GM18519 (cell line): ENCODE measurements around the gene ID3.

Experiments
- ATAC-seq: cut with Tn5 transposase; IDR thresholded peaks from one replicate; pipeline ENCODE4 v1.9.1; 2021; ENCODE audit warnings: mild to moderate bottlenecking, moderate library complexity; ENCODE audit not compliant: unreplicated experiment, low FRiP score

ID3 gene

GRCh38 chr1:23559136-23559984 is at the start of gene ID3:
TSS of gene ID3 (minus strand) at chr1:23559501. CDS start at chr1:23559426, 75 bp downstream.
- peak; percentile 47 for ATAC-seq

- no peak for ATAC-seq
Measured at GRCh38 chr1:23607944-23608343, 48.6 kb upstream of the ID3 start.

GRCh38 chr1:23601968-23602876 is 42.9 kb upstream of the ID3 start:
- no peak for ATAC-seq

- ATAC-seq: no peak
Measured at GRCh38 chr1:23601135-23601967, 42.0 kb upstream of the ID3 start.

- no peak for ATAC-seq
Measured at GRCh38 chr1:23600283-23600682, 41.0 kb upstream of the ID3 start.

- no peak for ATAC-seq
Measured at GRCh38 chr1:23599125-23599524, 39.8 kb upstream of the ID3 start.

GRCh38 chr1:23598424-23598823 is 39.1 kb upstream of the ID3 start:
- ATAC-seq: no peak

- no peak for ATAC-seq
Measured at GRCh38 chr1:23597635-23598388, 38.5 kb upstream of the ID3 start.

- no peak for ATAC-seq
Measured at GRCh38 chr1:23596382-23597358, 37.4 kb upstream of the ID3 start.

- ATAC-seq: no peak
Measured at GRCh38 chr1:23594927-23595353, 35.6 kb upstream of the ID3 start.

GRCh38 chr1:23594149-23594907 is 35.0 kb upstream of the ID3 start:
- ATAC-seq: no peak

- ATAC-seq: no peak
Measured at GRCh38 chr1:23593556-23594148, 34.4 kb upstream of the ID3 start.

- ATAC-seq: no peak
Measured at GRCh38 chr1:23593042-23593521, 33.8 kb upstream of the ID3 start.

- no peak for ATAC-seq
Measured at GRCh38 chr1:23592209-23592892, 33.0 kb upstream of the ID3 start.

- ATAC-seq: no peak
Measured at GRCh38 chr1:23591460-23592208, 32.3 kb upstream of the ID3 start.
